ENCODE data around the gene ADAMTS18. TPM values are rescaled to one million over a fixed set of nuclear protein-coding genes. Genes with fewer than 3 reads are reported as not detected.
A peak's percentile ranks its signal among the peaks of the same experiment; 100 is the strongest.

ADAMTS18 gene
- total and polyA plus RNA-seq, 7 donors = 0.04 to 0.16 TPM; not detected in 5

DNA sequence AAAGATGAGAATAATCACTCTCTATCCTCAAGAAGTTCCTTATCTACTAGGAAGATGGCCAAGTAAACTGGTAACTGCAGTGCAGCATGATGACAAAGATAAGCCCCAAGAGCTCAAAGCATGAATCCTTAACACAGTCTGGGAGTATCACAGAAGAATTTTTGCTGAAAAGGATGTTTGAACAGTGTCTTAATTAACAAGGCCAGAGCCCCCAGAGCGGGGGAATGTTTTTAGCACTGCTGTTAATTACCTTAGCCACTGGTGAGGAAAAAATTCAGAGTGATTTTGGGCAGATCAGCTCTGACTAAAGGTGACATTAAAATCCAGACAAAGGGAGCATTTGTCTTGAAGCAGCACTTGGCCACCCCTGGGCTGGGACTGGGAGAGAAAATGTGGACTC is 30.1 kb downstream of the ADAMTS18 start:
- Histone ChIP-seq H3K36me3 (no peaks in the 10 kb centered on the region), H3K27me3 (no peaks in the 10 kb centered on the region), H3K9me3 (peaks cover 0 to 4% (median 0%) of the 10 kb centered on the region in 4 donors), H3K4me3 (no peak overlapping the region), H3K27ac (no peak overlapping the region), H3K4me1 (no peaks in the 10 kb centered on the region)
- TF ChIP-seq POLR2A (IDR thresholded peaks at IDR 0.05) (no peak), POLR2AphosphoS5 (IDR thresholded peaks at IDR 0.05) (no peak), EP300 (IDR thresholded peaks at IDR 0.05) (no peak)
- TF ChIP-seq, protein P1, sequence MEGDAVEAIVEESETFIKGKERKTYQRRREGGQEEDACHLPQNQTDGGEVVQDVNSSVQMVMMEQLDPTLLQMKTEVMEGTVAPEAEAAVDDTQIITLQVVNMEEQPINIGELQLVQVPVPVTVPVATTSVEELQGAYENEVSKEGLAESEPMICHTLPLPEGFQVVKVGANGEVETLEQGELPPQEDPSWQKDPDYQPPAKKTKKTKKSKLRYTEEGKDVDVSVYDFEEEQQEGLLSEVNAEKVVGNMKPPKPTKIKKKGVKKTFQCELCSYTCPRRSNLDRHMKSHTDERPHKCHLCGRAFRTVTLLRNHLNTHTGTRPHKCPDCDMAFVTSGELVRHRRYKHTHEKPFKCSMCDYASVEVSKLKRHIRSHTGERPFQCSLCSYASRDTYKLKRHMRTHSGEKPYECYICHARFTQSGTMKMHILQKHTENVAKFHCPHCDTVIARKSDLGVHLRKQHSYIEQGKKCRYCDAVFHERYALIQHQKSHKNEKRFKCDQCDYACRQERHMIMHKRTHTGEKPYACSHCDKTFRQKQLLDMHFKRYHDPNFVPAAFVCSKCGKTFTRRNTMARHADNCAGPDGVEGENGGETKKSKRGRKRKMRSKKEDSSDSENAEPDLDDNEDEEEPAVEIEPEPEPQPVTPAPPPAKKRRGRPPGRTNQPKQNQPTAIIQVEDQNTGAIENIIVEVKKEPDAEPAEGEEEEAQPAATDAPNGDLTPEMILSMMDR (IDR thresholded peaks at IDR 0.05) = no peak
- DNase-seq = no peak
- intact Hi-C loops (cut with DNase I) = no loop called here
- WGBS, 2 donors = 38 to 80% methylated on average over 1 of the region's 1 CpG

DNA sequence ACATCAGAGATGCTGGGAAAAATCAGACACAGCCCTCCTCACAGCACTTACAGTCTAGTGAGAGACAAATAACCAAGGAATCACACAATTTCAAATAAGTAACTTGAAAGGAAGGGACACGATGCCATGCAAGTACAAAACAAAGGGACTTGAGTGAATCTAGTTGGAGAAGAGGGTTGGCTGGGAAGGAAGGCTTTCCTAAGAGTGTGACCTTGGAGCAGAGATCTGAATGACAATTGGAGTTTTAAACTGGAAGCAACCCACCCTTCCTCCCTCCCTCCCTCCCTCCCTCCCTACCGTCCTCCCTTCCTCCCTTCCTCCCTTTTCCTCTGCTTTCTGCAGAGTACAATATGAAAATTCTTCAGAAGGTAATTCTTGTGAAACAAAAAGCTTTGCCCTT is 31.1 kb downstream of the ADAMTS18 start:
- Histone ChIP-seq H3K4me3 (no peak overlapping the region), H3K27ac (no peak overlapping the region), H3K4me1 (no peaks in the 10 kb centered on the region), H3K9me3 (peaks cover 0 to 4% (median 0%) of the 10 kb centered on the region in 4 donors), H3K36me3 (no peaks in the 10 kb centered on the region), H3K27me3 (no peaks in the 10 kb centered on the region)
- 42 to 51% methylated on average over 2 of the region's 2 CpGs for WGBS, 2 donors
- TF ChIP-seq POLR2AphosphoS5 (IDR thresholded peaks at IDR 0.05) (no peak), POLR2A (IDR thresholded peaks at IDR 0.05) (no peak), EP300 (IDR thresholded peaks at IDR 0.05) (no peak)
- TF ChIP-seq, protein P1 (IDR thresholded peaks at IDR 0.05) = no peak
- intact Hi-C loops (cut with DNase I) = no loop called here
- no peak for DNase-seq

- Histone ChIP-seq H3K4me1 (no peaks in the 10 kb centered on the region), H3K27me3 (no peaks in the 10 kb centered on the region), H3K4me3 (no peak overlapping the region), H3K27ac (peak overlapping the region in 1 of 4 donors; percentile 42), H3K36me3 (no peaks in the 10 kb centered on the region), H3K9me3 (peaks cover 0 to 4% (median 0%) of the 10 kb centered on the region in 4 donors)
- no peak for TF ChIP-seq POLR2AphosphoS5 (IDR thresholded peaks at IDR 0.05)
- TF ChIP-seq EP300 (IDR thresholded peaks at IDR 0.05) = no peak
- TF ChIP-seq POLR2A (IDR thresholded peaks at IDR 0.05) = no peak
- TF ChIP-seq, protein P1 (IDR thresholded peaks at IDR 0.05) = no peak
- WGBS, 2 donors = 76 to 80% methylated on average over 2 of the region's 2 CpGs
- no peak for DNase-seq
- intact Hi-C loops (cut with DNase I) = no loop called here
Observed at GRCh38 chr16:77402672-77403071, 32.2 kb downstream of the ADAMTS18 start.

DNA sequence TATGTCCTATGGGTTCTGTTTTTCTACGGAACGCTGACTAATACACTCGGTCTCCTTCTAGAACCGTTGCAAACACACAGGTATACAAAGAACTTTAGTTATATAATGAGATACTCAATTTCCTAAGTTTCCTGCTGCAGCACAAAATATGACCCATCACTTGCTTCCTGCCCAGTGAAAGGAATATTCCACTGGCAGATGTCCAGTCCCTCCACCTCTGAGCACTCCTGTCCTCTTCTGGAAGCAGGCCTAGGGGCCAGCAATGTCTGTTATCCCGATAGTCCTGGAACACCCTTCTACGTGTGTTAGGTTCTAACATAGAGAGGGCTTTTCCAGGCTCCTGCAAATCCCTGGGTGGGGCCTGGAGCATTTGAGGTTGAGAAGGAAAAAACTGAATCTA is 32.7 kb downstream of the ADAMTS18 start:
- TF ChIP-seq POLR2A (IDR thresholded peaks at IDR 0.05) (no peak), POLR2AphosphoS5 (IDR thresholded peaks at IDR 0.05) (no peak), EP300 (IDR thresholded peaks at IDR 0.05) (no peak)
- TF ChIP-seq, protein P1 (IDR thresholded peaks at IDR 0.05) = no peak
- Histone ChIP-seq H3K4me3 (no peak overlapping the region), H3K4me1 (no peaks in the 10 kb centered on the region), H3K27me3 (no peaks in the 10 kb centered on the region), H3K9me3 (no peaks in the 10 kb centered on the region), H3K27ac (peak overlapping the region in 1 of 4 donors; percentile 42), H3K36me3 (no peaks in the 10 kb centered on the region)
- intact Hi-C loops (cut with DNase I) = no loop called here
- 81% methylated on average over 6 of the region's 6 CpGs for WGBS, 2 donors
- DNase-seq = no peak

GRCh38 chr16:77399546-77399945 is 35.3 kb downstream of the ADAMTS18 start:
- Histone ChIP-seq H3K9me3 (no peaks in the 10 kb centered on the region), H3K27ac (no peak overlapping the region), H3K4me1 (no peaks in the 10 kb centered on the region), H3K27me3 (no peaks in the 10 kb centered on the region), H3K36me3 (no peaks in the 10 kb centered on the region), H3K4me3 (no peak overlapping the region)
- DNase-seq = no peak
- 64 to 82% methylated on average over 2 of the region's 2 CpGs for WGBS, 2 donors
- TF ChIP-seq POLR2A (IDR thresholded peaks at IDR 0.05) (no peak), POLR2AphosphoS5 (IDR thresholded peaks at IDR 0.05) (no peak), EP300 (IDR thresholded peaks at IDR 0.05) (no peak)
- TF ChIP-seq, protein P1 (IDR thresholded peaks at IDR 0.05) = no peak
- intact Hi-C loops (cut with DNase I) = no loop called here

All from sigmoid colon (tissue), 7 donors.